ENCODE measurements around the gene MRPL11. TPM values are rescaled to one million over a fixed set of nuclear protein-coding genes. Genes with fewer than 3 reads are reported as not detected.

MRPL11 gene
- total RNA-seq, 1 donor from 2014 or later, result 62.6 TPM

DNA sequence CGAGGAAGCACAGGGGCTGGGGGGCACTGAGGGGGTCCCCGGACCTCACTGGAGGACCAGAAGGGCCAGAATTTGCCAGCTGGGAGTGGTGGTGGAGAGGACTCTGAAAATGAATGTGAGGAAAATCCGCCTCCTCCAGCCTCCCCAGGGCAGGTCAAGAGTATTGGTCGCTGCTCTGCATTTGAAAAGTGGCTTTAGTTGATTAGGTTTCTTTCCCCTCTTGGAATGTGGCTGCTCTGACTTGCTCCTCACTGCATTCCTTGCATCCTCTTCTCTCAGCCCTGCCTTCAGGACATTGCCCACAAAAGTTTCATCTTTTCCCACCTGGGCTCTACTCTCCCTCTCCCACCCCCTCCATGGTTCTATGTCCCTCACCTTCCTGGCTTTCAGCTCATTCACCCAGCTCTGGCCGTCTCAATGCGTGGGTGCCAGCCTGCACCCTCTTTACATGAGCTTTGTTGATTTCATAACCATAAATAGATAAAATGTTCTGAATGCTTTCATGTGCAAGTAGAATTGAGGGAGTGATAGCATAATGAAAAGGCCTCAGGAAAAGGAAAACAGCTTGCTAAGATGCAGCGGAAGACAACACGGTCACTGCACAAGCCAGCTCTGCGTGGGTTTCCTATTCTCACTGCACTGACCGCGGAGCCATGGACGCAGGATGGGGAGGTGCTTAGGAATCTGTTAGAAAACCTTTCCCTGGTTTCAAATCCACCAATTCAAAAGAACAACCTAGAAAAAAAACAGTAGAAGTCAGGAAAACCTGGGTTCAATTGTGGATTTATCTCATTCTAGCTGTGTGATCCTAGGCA, 24.3 kb downstream of the MRPL11 start:
- intact Hi-C loops (cut with micrococcal nuclease), result no loop called here
- TF ChIP-seq CTCF (IDR thresholded peaks at IDR 0.05), result no peak
- peaks cover 9% of the 10 kb centered on the region for H3K4me1 Mint-ChIP-seq
- CTCF ChIA-PET, result interaction anchor here (1.0 kb wide), 1 partner anchor 14 kb away, joined by 3 read pairs; no protein-coding TSS in a partner anchor
- DNase-seq (no peak), ATAC-seq (ENCODE audit: low read depth) (no peak)
- H3K27ac Mint-ChIP-seq, result no peak overlapping the region
- H3K36me3 Mint-ChIP-seq (ENCODE audit: low read depth), result no peaks in the 10 kb centered on the region
- H3K9me3 Mint-ChIP-seq, result no peaks in the 10 kb centered on the region
- H3K4me3 Mint-ChIP-seq, result no peak overlapping the region
- peaks cover 78% of the 10 kb centered on the region for H3K27me3 Mint-ChIP-seq
- POLR2A ChIA-PET, result no interaction called here

DNA sequence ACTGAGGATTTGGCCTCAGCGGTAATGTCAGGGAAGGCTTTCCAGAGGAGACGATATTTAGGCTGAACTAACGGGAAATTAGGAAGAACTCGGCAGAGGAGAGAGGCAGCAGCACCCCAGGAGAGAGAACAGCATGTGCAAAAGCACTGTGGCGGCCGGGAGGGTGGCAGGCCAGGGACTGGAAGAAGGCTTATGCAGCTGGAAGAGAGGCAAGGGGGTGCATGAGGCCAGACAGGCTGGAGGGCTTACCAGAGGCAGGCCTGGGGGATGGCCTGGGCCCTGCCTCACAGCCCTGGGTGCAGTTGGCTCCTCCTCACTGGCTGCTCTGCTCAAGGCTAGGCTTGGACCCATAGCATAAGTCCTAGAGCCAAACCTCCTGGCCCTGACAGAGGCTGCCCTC, 25.5 kb downstream of the MRPL11 start:
- ATAC-seq (ENCODE audit: low read depth) (no peak), DNase-seq (no peak)
- peaks cover 70% of the 10 kb centered on the region for H3K27me3 Mint-ChIP-seq
- ChIA-PET CTCF (no interaction called here), POLR2A (no interaction called here)
- intact Hi-C loops (cut with micrococcal nuclease), result no loop called here
- no peak overlapping the region for H3K4me3 Mint-ChIP-seq
- no peaks in the 10 kb centered on the region for H3K36me3 Mint-ChIP-seq (ENCODE audit: low read depth)
- peaks cover 8% of the 10 kb centered on the region for H3K4me1 Mint-ChIP-seq
- H3K9me3 Mint-ChIP-seq, result no peaks in the 10 kb centered on the region
- H3K27ac Mint-ChIP-seq, result no peak overlapping the region
- no peak for TF ChIP-seq CTCF (IDR thresholded peaks at IDR 0.05)

DNA sequence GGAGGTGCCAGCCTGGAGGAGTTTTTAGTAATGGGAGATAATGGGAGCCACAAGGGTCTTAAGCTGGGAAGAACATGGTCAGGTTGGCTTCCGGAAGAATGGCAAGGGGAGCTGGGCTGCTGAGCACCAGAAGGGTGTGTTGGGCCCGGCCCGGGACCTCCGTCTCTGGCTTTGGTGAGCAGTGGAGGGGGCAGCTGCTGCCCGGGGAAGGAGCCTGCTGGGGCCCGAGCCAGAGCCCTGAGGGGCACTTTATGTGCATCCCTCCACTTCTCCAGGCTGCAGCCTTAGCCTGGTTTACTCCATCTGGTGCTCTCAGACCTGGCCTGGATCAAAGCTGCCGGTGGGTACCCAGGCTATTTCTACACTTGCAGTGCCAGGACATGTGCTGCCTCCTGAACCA, 26.5 kb downstream of the MRPL11 start:
- Mint-ChIP-seq H3K4me3 (no peak overlapping the region), H3K4me1 (peaks cover 4% of the 10 kb centered on the region), H3K27me3 (peaks cover 59% of the 10 kb centered on the region), H3K9me3 (no peaks in the 10 kb centered on the region), H3K27ac (no peak overlapping the region), H3K36me3 (ENCODE audit: low read depth) (no peaks in the 10 kb centered on the region)
- intact Hi-C loops (cut with micrococcal nuclease), result no loop called here
- ATAC-seq (ENCODE audit: low read depth), result no peak
- DNase-seq, result no peak
- ChIA-PET CTCF (interaction anchor here (1.4 kb wide), 1 partner anchor 9 kb away, joined by 4 read pairs; no protein-coding TSS in a partner anchor), POLR2A (interaction anchor here (1.3 kb wide), 1 partner anchor 68 kb away, joined by 3 read pairs; the partner anchor contains the start of gene DPP3)
- no peak for TF ChIP-seq CTCF (IDR thresholded peaks at IDR 0.05)

GRCh38 chr11:66411323-66411722, 27.3 kb downstream of the MRPL11 start:
- Mint-ChIP-seq H3K27me3 (peaks cover 52% of the 10 kb centered on the region), H3K36me3 (ENCODE audit: low read depth) (no peaks in the 10 kb centered on the region)

More at GRCh38 chr11:66411323-66411722, 27.3 kb downstream of the MRPL11 start:
- no peak for TF ChIP-seq CTCF (IDR thresholded peaks at IDR 0.05)
- ATAC-seq (ENCODE audit: low read depth) (no peak), DNase-seq (no peak)
- ChIA-PET CTCF (interaction anchor here (1.4 to 5.4 kb wide), 2 partner anchors 10 to 68 kb away, joined by 4 to 27 read pairs; partner anchors contain the start of gene DPP3), POLR2A (interaction anchor here (0.6 to 1.3 kb wide), 2 partner anchors 69 to 620 kb away, joined by 3 read pairs; partner anchors contain the start of gene DPP3)
- H3K27ac Mint-ChIP-seq, result no peak overlapping the region
- intact Hi-C loops (cut with micrococcal nuclease), result no loop called here
- peaks cover 4% of the 10 kb centered on the region for H3K4me1 Mint-ChIP-seq
- H3K4me3 Mint-ChIP-seq, result no peak overlapping the region
- no peaks in the 10 kb centered on the region for H3K9me3 Mint-ChIP-seq

All from activated B cell treated with CpG ODN at 0.5 μM for 24 hours (primary cell).